ENCODE results near the gene ALAS1.

ALAS1 gene

GRCh38 chr3:52218026-52218425 lies 20.1 kb downstream of the ALAS1 start:
- Histone ChIP-seq H3K4me1 (ENCODE audit: control insufficient read depth, insufficient read depth, low read length) (peaks cover 2% of the 10 kb centered on the region), H3K27me3 (ENCODE audit: control insufficient read depth, insufficient read depth, low read length) (no peaks in the 10 kb centered on the region), H3K36me3 (ENCODE audit: control insufficient read depth, insufficient read depth, low read length) (peaks cover 14% of the 10 kb centered on the region), H3K9me3 (ENCODE audit: control insufficient read depth, insufficient read depth, low read length) (no peaks in the 10 kb centered on the region), H3K9ac (ENCODE audit: low read depth, low read length) (no peak overlapping the region), H3K4me3 (ENCODE audit: low read depth, low read length) (no peak overlapping the region)

GRCh38 chr3:52218454-52218853 lies 20.5 kb downstream of the ALAS1 start:
- no peak overlapping the region for H3K4me3 ChIP-seq (ENCODE audit: low read depth, low read length)
- H3K9ac ChIP-seq (ENCODE audit: low read depth, low read length), result no peak overlapping the region
- no peaks in the 10 kb centered on the region for H3K9me3 ChIP-seq (ENCODE audit: control insufficient read depth, insufficient read depth, low read length)
- peaks cover 2% of the 10 kb centered on the region for H3K4me1 ChIP-seq (ENCODE audit: control insufficient read depth, insufficient read depth, low read length)
- H3K27me3 ChIP-seq (ENCODE audit: control insufficient read depth, insufficient read depth, low read length), result no peaks in the 10 kb centered on the region
- H3K36me3 ChIP-seq (ENCODE audit: control insufficient read depth, insufficient read depth, low read length), result peaks cover 12% of the 10 kb centered on the region

GRCh38 chr3:52218937-52219650 lies 21.1 kb downstream of the ALAS1 start:
- Histone ChIP-seq H3K9me3 (ENCODE audit: control insufficient read depth, insufficient read depth, low read length) (no peaks in the 10 kb centered on the region), H3K4me3 (ENCODE audit: low read depth, low read length) (no peak overlapping the region), H3K27me3 (ENCODE audit: control insufficient read depth, insufficient read depth, low read length) (no peaks in the 10 kb centered on the region), H3K4me1 (ENCODE audit: control insufficient read depth, insufficient read depth, low read length) (peaks cover 2% of the 10 kb centered on the region), H3K9ac (ENCODE audit: low read depth, low read length) (no peak overlapping the region), H3K36me3 (ENCODE audit: control insufficient read depth, insufficient read depth, low read length) (peaks cover 7% of the 10 kb centered on the region)

GRCh38 chr3:52220380-52221026 lies 22.5 kb downstream of the ALAS1 start:
- no peaks in the 10 kb centered on the region for H3K9me3 ChIP-seq (ENCODE audit: control insufficient read depth, insufficient read depth, low read length)
- no peak overlapping the region for H3K4me3 ChIP-seq (ENCODE audit: low read depth, low read length)
- no peaks in the 10 kb centered on the region for H3K27me3 ChIP-seq (ENCODE audit: control insufficient read depth, insufficient read depth, low read length)
- H3K4me1 ChIP-seq (ENCODE audit: control insufficient read depth, insufficient read depth, low read length), result peaks cover 2% of the 10 kb centered on the region
- no peaks in the 10 kb centered on the region for H3K36me3 ChIP-seq (ENCODE audit: control insufficient read depth, insufficient read depth, low read length)
- H3K9ac ChIP-seq (ENCODE audit: low read depth, low read length), result no peak overlapping the region

- no peak overlapping the region for H3K9ac ChIP-seq (ENCODE audit: low read depth, low read length)
- no peaks in the 10 kb centered on the region for H3K36me3 ChIP-seq (ENCODE audit: control insufficient read depth, insufficient read depth, low read length)
- H3K4me3 ChIP-seq (ENCODE audit: low read depth, low read length), result no peak overlapping the region
- peaks cover 2% of the 10 kb centered on the region for H3K4me1 ChIP-seq (ENCODE audit: control insufficient read depth, insufficient read depth, low read length)
- no peaks in the 10 kb centered on the region for H3K9me3 ChIP-seq (ENCODE audit: control insufficient read depth, insufficient read depth, low read length)
- no peaks in the 10 kb centered on the region for H3K27me3 ChIP-seq (ENCODE audit: control insufficient read depth, insufficient read depth, low read length)
These were observed 23.2 kb downstream of the ALAS1 start for GRCh38 chr3:52221141-52221562.

- Histone ChIP-seq H3K9me3 (ENCODE audit: control insufficient read depth, insufficient read depth, low read length) (no peaks in the 10 kb centered on the region), H3K4me1 (ENCODE audit: control insufficient read depth, insufficient read depth, low read length) (peaks cover 2% of the 10 kb centered on the region), H3K27me3 (ENCODE audit: control insufficient read depth, insufficient read depth, low read length) (no peaks in the 10 kb centered on the region), H3K9ac (ENCODE audit: low read depth, low read length) (no peak overlapping the region), H3K36me3 (ENCODE audit: control insufficient read depth, insufficient read depth, low read length) (no peaks in the 10 kb centered on the region), H3K4me3 (ENCODE audit: low read depth, low read length) (no peak overlapping the region)
These were observed 23.8 kb downstream of the ALAS1 start for GRCh38 chr3:52221563-52222318.

GRCh38 chr3:52222319-52223221 lies 24.6 kb downstream of the ALAS1 start:
- Histone ChIP-seq H3K36me3 (ENCODE audit: control insufficient read depth, insufficient read depth, low read length) (no peaks in the 10 kb centered on the region), H3K4me1 (ENCODE audit: control insufficient read depth, insufficient read depth, low read length) (peaks cover 2% of the 10 kb centered on the region), H3K9me3 (ENCODE audit: control insufficient read depth, insufficient read depth, low read length) (no peaks in the 10 kb centered on the region), H3K9ac (ENCODE audit: low read depth, low read length) (no peak overlapping the region), H3K27me3 (ENCODE audit: control insufficient read depth, insufficient read depth, low read length) (no peaks in the 10 kb centered on the region), H3K4me3 (ENCODE audit: low read depth, low read length) (no peak overlapping the region)

- Histone ChIP-seq H3K9ac (ENCODE audit: low read depth, low read length) (no peak overlapping the region), H3K9me3 (ENCODE audit: control insufficient read depth, insufficient read depth, low read length) (no peaks in the 10 kb centered on the region), H3K36me3 (ENCODE audit: control insufficient read depth, insufficient read depth, low read length) (peaks cover 4% of the 10 kb centered on the region), H3K27me3 (ENCODE audit: control insufficient read depth, insufficient read depth, low read length) (no peaks in the 10 kb centered on the region), H3K4me3 (ENCODE audit: low read depth, low read length) (no peak overlapping the region), H3K4me1 (ENCODE audit: control insufficient read depth, insufficient read depth, low read length) (no peaks in the 10 kb centered on the region)
These were observed 25.8 kb downstream of the ALAS1 start for GRCh38 chr3:52223449-52224408.

- Histone ChIP-seq H3K27me3 (ENCODE audit: control insufficient read depth, insufficient read depth, low read length) (no peaks in the 10 kb centered on the region), H3K9ac (ENCODE audit: low read depth, low read length) (no peak within 1 kb of the TSS), H3K4me3 (ENCODE audit: low read depth, low read length) (no peak within 1 kb of the TSS), H3K4me1 (ENCODE audit: control insufficient read depth, insufficient read depth, low read length) (no peaks in the 10 kb centered on the region), H3K36me3 (ENCODE audit: control insufficient read depth, insufficient read depth, low read length) (peaks cover 19% of the 10 kb centered on the region), H3K9me3 (ENCODE audit: control insufficient read depth, insufficient read depth, low read length) (no peaks in the 10 kb centered on the region)
These were observed 27.7 kb downstream of the ALAS1 start, which contains the start of gene TLR9 for GRCh38 chr3:52225452-52226228. TLR9 (minus strand) TSS chr3:52225645; CDS start chr3:52225529, 116 bp downstream.

- no peaks in the 10 kb centered on the region for H3K27me3 ChIP-seq (ENCODE audit: control insufficient read depth, insufficient read depth, low read length)
- peaks cover 25% of the 10 kb centered on the region for H3K36me3 ChIP-seq (ENCODE audit: control insufficient read depth, insufficient read depth, low read length)
- H3K9ac ChIP-seq (ENCODE audit: low read depth, low read length), result no peak overlapping the region
- no peak overlapping the region for H3K4me3 ChIP-seq (ENCODE audit: low read depth, low read length)
- no peaks in the 10 kb centered on the region for H3K9me3 ChIP-seq (ENCODE audit: control insufficient read depth, insufficient read depth, low read length)
- no peaks in the 10 kb centered on the region for H3K4me1 ChIP-seq (ENCODE audit: control insufficient read depth, insufficient read depth, low read length)
These were observed 28.4 kb downstream of the ALAS1 start for GRCh38 chr3:52226229-52226817.

All from iPS-15b (cell line).